Activated naive CD4-positive, alpha-beta T cell treated with anti-CD3 and anti-CD28 coated beads, Interleukin-2, amount 10 ng/mL, durations not matched to agents 7 days and 5 days (primary cell): ENCODE data around the gene HTRA3.

Source experiments
- CTCF ChIA-PET: fragments of 350-600 bp; sonication (Branson Sonifier 250); formaldehyde crosslinking; loops from one replicate; lab custom pipeline; 2021; ENCODE audit warnings: antibody characterized with exemption; lab: Charles Lee
- DNase-seq: peaks from one replicate; pipeline ENCODE4 v3.0.0-alpha.2; 2020
- H3K27ac Mint-ChIP-seq: one replicate; pipeline ENCODE4 v1.8.0; 2021; ENCODE audit warnings: mild to moderate bottlenecking, moderate library complexity, mixed read lengths
- H3K27me3 Mint-ChIP-seq: one replicate; pipeline ENCODE4 v1.8.0; 2021; ENCODE audit warnings: mild to moderate bottlenecking, mixed read lengths
- H3K36me3 Mint-ChIP-seq: one replicate; pipeline ENCODE4 v1.8.0; 2021; ENCODE audit warnings: mixed read lengths
- H3K4me1 Mint-ChIP-seq: one replicate; pipeline ENCODE4 v1.8.0; 2021; ENCODE audit warnings: mixed read lengths
- H3K4me3 Mint-ChIP-seq: one replicate; pipeline ENCODE4 v1.8.0; 2021; ENCODE audit warnings: mild to moderate bottlenecking, moderate library complexity, mixed read lengths
- H3K9me3 Mint-ChIP-seq: one replicate; pipeline ENCODE4 v1.8.0; 2021; ENCODE audit warnings: mixed read lengths

Gene HTRA3

GRCh38 chr4:8324640-8325239, 55.2 kb downstream of the HTRA3 start:
- Mint-ChIP-seq H3K9me3 (no peaks in the 10 kb centered on the region), H3K4me1 (no peaks in the 10 kb centered on the region), H3K27me3 (no peaks in the 10 kb centered on the region), H3K27ac (no peak overlapping the region), H3K36me3 (no peaks in the 10 kb centered on the region), H3K4me3 (no peak overlapping the region)
- DNase-seq: no peak
- CTCF ChIA-PET: no interaction called here

GRCh38 chr4:8325291-8325973, 55.9 kb downstream of the HTRA3 start:
- H3K9me3 Mint-ChIP-seq: no peaks in the 10 kb centered on the region
- H3K4me1 Mint-ChIP-seq: no peaks in the 10 kb centered on the region
- no peak overlapping the region for H3K4me3 Mint-ChIP-seq
- H3K36me3 Mint-ChIP-seq: no peaks in the 10 kb centered on the region
- CTCF ChIA-PET: no interaction called here
- H3K27me3 Mint-ChIP-seq: peaks cover 3% of the 10 kb centered on the region
- DNase-seq: no peak
- H3K27ac Mint-ChIP-seq: no peak overlapping the region

GRCh38 chr4:8326206-8326605, 56.7 kb downstream of the HTRA3 start:
- Mint-ChIP-seq H3K27ac (no peak overlapping the region), H3K9me3 (no peaks in the 10 kb centered on the region), H3K4me1 (no peaks in the 10 kb centered on the region), H3K4me3 (no peak overlapping the region), H3K27me3 (peaks cover 5% of the 10 kb centered on the region), H3K36me3 (no peaks in the 10 kb centered on the region)
- DNase-seq: no peak
- CTCF ChIA-PET: no interaction called here

- H3K9me3 Mint-ChIP-seq: no peaks in the 10 kb centered on the region
- CTCF ChIA-PET: interaction anchor here (1.1 kb wide), 1 partner anchor 86 kb away, joined by 3 read pairs; no protein-coding TSS in a partner anchor
- H3K4me1 Mint-ChIP-seq: no peaks in the 10 kb centered on the region
- H3K36me3 Mint-ChIP-seq: no peaks in the 10 kb centered on the region
- peaks cover 5% of the 10 kb centered on the region for H3K27me3 Mint-ChIP-seq
- no peak overlapping the region for H3K4me3 Mint-ChIP-seq
- no peak for DNase-seq
- H3K27ac Mint-ChIP-seq: no peak overlapping the region
Observed at GRCh38 chr4:8328456-8328855, 58.9 kb downstream of the HTRA3 start.

GRCh38 chr4:8328866-8329559, 59.5 kb downstream of the HTRA3 start:
- Mint-ChIP-seq H3K4me3 (no peak overlapping the region), H3K9me3 (no peaks in the 10 kb centered on the region), H3K4me1 (no peaks in the 10 kb centered on the region), H3K36me3 (no peaks in the 10 kb centered on the region), H3K27ac (no peak overlapping the region), H3K27me3 (peaks cover 5% of the 10 kb centered on the region)
- DNase-seq: no peak
- CTCF ChIA-PET: interaction anchor here (1.1 kb wide), 1 partner anchor 86 kb away, joined by 3 read pairs; no protein-coding TSS in a partner anchor

GRCh38 chr4:8329560-8329858, 60.0 kb downstream of the HTRA3 start:
- H3K4me3 Mint-ChIP-seq: no peak overlapping the region
- no peak for DNase-seq
- no peaks in the 10 kb centered on the region for H3K9me3 Mint-ChIP-seq
- CTCF ChIA-PET: no interaction called here
- H3K27ac Mint-ChIP-seq: no peak overlapping the region
- no peaks in the 10 kb centered on the region for H3K4me1 Mint-ChIP-seq
- peaks cover 5% of the 10 kb centered on the region for H3K27me3 Mint-ChIP-seq
- no peaks in the 10 kb centered on the region for H3K36me3 Mint-ChIP-seq

GRCh38 chr4:8329859-8330761, 60.6 kb downstream of the HTRA3 start:
- CTCF ChIA-PET: no interaction called here
- no peaks in the 10 kb centered on the region for H3K36me3 Mint-ChIP-seq
- peaks cover 5% of the 10 kb centered on the region for H3K27me3 Mint-ChIP-seq
- no peak overlapping the region for H3K4me3 Mint-ChIP-seq
- H3K27ac Mint-ChIP-seq: no peak overlapping the region
- no peaks in the 10 kb centered on the region for H3K4me1 Mint-ChIP-seq
- DNase-seq: no peak
- peaks cover 2% of the 10 kb centered on the region for H3K9me3 Mint-ChIP-seq

- Mint-ChIP-seq H3K9me3 (peaks cover 7% of the 10 kb centered on the region), H3K4me3 (no peak overlapping the region), H3K36me3 (no peaks in the 10 kb centered on the region), H3K4me1 (no peaks in the 10 kb centered on the region), H3K27me3 (peaks cover 5% of the 10 kb centered on the region), H3K27ac (no peak overlapping the region)
- no peak for DNase-seq
- CTCF ChIA-PET: no interaction called here
Observed at GRCh38 chr4:8330821-8331574, 61.4 kb downstream of the HTRA3 start.

- Mint-ChIP-seq H3K27ac (no peak overlapping the region), H3K36me3 (no peaks in the 10 kb centered on the region), H3K4me1 (no peaks in the 10 kb centered on the region), H3K4me3 (no peak overlapping the region), H3K9me3 (peaks cover 10% of the 10 kb centered on the region), H3K27me3 (peaks cover 5% of the 10 kb centered on the region)
- CTCF ChIA-PET: no interaction called here
- DNase-seq: no peak
Observed at GRCh38 chr4:8331575-8331955, 62.0 kb downstream of the HTRA3 start.

GRCh38 chr4:8332038-8332857, 62.7 kb downstream of the HTRA3 start:
- H3K36me3 Mint-ChIP-seq: no peaks in the 10 kb centered on the region
- CTCF ChIA-PET: interaction anchor here (0.6 kb wide), 1 partner anchor 180 kb away, joined by 3 read pairs; no protein-coding TSS in a partner anchor
- H3K27ac Mint-ChIP-seq: no peak overlapping the region

GRCh38 chr4:8332891-8333331, 63.4 kb downstream of the HTRA3 start:
- H3K4me1 Mint-ChIP-seq: no peaks in the 10 kb centered on the region
- peaks cover 14% of the 10 kb centered on the region for H3K9me3 Mint-ChIP-seq
- DNase-seq: no peak
- no peaks in the 10 kb centered on the region for H3K36me3 Mint-ChIP-seq
- no peak overlapping the region for H3K27ac Mint-ChIP-seq
- no peak overlapping the region for H3K4me3 Mint-ChIP-seq
- peaks cover 5% of the 10 kb centered on the region for H3K27me3 Mint-ChIP-seq
- CTCF ChIA-PET: interaction anchor here (0.6 kb wide), 1 partner anchor 179 kb away, joined by 3 read pairs; no protein-coding TSS in a partner anchor

More at GRCh38 chr4:8332038-8332857, 62.7 kb downstream of the HTRA3 start:
- Mint-ChIP-seq H3K4me3 (no peak overlapping the region), H3K9me3 (peaks cover 14% of the 10 kb centered on the region), H3K27me3 (peaks cover 5% of the 10 kb centered on the region), H3K4me1 (no peaks in the 10 kb centered on the region)
- DNase-seq: no peak

- Mint-ChIP-seq H3K36me3 (no peaks in the 10 kb centered on the region), H3K27me3 (peaks cover 5% of the 10 kb centered on the region), H3K27ac (no peak overlapping the region), H3K9me3 (peaks cover 14% of the 10 kb centered on the region), H3K4me3 (no peak overlapping the region), H3K4me1 (no peaks in the 10 kb centered on the region)
- no peak for DNase-seq
- CTCF ChIA-PET: no interaction called here
Observed at GRCh38 chr4:8333726-8334460, 64.3 kb downstream of the HTRA3 start.
